ENCODE results near the gene ELN.

DNA sequence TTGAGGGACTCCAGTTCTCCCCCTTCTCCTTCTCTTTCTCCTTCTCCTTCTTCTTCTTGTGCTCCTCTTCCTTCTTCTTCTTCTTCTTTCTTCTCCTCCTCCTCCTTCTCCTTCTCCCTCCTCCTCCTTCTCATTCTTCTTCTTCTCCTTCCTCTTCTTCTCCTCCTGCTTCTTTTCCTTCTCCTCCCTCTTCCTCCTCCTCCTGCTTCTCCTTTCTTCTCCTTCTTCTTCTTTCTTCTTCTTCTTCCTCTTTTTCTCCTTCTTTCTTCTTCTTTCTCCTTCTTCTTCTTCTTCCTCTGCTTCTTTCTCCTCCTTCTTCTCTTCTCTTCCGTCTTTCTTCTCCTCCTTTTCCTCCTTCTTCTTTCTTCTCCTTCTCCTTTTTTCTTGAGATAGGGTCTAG lies 30.0 kb downstream of the ELN start:
- no peak for TF ChIP-seq GATA3 (IDR thresholded peaks at IDR 0.05; ENCODE audit: low read depth, low read length)
- TF ChIP-seq GATA2 (IDR thresholded peaks at IDR 0.05; ENCODE audit: low read depth, low read length), result no peak
